ENCODE data around the gene HELZ2. TPM values are rescaled to one million over a fixed set of nuclear protein-coding genes. Genes with fewer than 3 reads are reported as not detected.

Gene HELZ2
- total and polyA plus RNA-seq, 9 donors = 5.8 to 12.4 (median 7.4) TPM

DNA sequence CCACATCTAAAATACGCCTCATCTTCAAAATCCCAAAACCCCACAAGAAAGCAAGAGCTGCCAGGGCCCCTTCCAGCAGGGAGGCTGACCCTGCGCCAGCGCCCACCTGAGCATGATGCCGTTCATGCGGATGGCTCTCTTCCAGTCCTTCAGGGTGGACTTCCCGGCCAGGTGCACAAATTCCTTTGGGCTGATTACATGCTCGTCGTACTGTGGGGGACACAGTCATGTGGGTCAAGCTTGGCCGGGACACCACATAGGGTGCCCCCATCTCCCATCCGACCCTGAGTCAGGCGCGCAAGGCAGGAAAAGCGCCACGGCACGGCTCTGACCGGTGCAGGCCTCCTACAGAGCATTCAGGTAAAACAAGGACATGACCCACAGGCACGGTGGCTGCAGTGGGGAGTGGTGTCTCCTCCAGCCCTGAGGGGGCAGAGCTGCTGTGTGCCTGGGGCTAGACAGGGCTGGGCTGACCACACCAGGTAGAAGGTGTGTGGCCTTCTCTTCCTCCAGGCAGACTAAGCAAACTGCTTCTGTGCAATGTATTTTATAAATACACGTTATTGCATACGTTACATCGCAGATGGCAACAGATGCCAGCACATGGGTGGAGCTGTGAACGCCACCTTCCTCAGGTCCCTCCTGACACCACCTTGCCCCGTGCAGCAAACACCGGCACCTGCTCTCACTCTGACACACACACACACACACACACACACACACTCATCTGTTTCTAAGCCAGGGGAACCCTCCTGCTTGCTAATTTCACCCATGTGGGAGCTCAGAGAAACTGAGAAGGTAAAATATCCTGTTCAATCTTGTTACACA lies 23.8 kb upstream of the HELZ2 start:
- H3K27me3 ChIP-seq (ENCODE audit: control insufficient read depth, insufficient read depth, low read length) = no peaks in the 10 kb centered on the region
- H3K4me1 ChIP-seq (ENCODE audit: control insufficient read depth, insufficient read depth, low read length) = no peaks in the 10 kb centered on the region
- H3K9me3 ChIP-seq (replicated peaks; ENCODE audit: control insufficient read depth, low read depth, low read length) = no peaks in the 10 kb centered on the region
- no peak overlapping the region for H3K27ac ChIP-seq (ENCODE audit: low read length)
- peaks cover 75% of the 10 kb centered on the region for H3K36me3 ChIP-seq (ENCODE audit: control insufficient read depth, insufficient read depth, low read length)
- no peak overlapping the region for H3K4me3 ChIP-seq (ENCODE audit: low read length)
- WGBS (ENCODE audit: insufficient coverage) = 88% methylated on average over 18 of the region's 23 CpGs
- no peak for DNase-seq

GRCh38 chr20:63596423-63596822 lies 22.4 kb upstream of the HELZ2 start:
- DNase-seq = no peak
- peaks cover 76% of the 10 kb centered on the region for H3K36me3 ChIP-seq (ENCODE audit: control insufficient read depth, insufficient read depth, low read length)
- no peak overlapping the region for H3K4me3 ChIP-seq (ENCODE audit: low read length)
- H3K27ac ChIP-seq (ENCODE audit: low read length) = no peak overlapping the region
- 86% methylated on average over 4 of the region's 6 CpGs for WGBS (ENCODE audit: insufficient coverage)
- H3K4me1 ChIP-seq (ENCODE audit: control insufficient read depth, insufficient read depth, low read length) = no peaks in the 10 kb centered on the region
- no peaks in the 10 kb centered on the region for H3K9me3 ChIP-seq (replicated peaks; ENCODE audit: control insufficient read depth, low read depth, low read length)
- no peaks in the 10 kb centered on the region for H3K27me3 ChIP-seq (ENCODE audit: control insufficient read depth, insufficient read depth, low read length)

DNA sequence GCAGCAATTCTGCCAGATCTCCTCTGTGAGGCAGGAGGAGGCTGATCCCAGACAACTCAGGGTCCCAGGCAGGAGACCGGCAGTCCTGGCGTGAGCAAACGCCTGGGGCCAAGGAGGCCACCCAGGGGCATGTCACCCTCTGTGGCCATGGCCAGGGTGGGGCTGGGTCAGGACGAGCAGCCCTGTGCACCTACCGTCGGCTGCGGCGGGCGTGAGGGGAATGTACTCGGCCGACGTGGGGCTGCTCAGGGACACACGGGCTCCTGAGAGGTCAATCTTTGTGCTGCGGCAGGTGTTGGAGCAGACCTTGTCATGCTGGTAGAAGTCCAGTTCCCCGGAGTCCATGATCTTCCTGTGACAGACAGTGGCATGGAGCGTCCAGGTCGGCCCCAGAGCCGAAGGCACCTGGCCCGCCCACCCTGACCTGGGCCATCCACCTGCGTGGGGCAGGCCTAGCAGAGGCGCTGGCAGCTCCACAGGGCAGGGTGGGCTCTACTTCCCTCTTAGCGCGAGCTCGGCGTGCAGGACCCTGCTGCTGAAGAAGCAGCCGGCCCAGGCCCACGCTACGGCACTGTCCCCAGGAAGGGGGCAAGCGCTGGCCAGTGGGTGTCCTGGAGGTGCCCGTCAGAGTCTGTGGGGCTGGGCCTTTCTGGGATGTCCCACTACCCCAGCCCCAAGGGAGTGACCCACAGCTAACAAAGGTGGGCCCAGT lies 21.5 kb upstream of the HELZ2 start:
- H3K9me3 ChIP-seq (replicated peaks; ENCODE audit: control insufficient read depth, low read depth, low read length) = no peaks in the 10 kb centered on the region
- H3K27me3 ChIP-seq (ENCODE audit: control insufficient read depth, insufficient read depth, low read length) = no peaks in the 10 kb centered on the region
- no peak for DNase-seq
- 89% methylated on average over 30 of the region's 30 CpGs for WGBS (ENCODE audit: insufficient coverage)
- peaks cover 78% of the 10 kb centered on the region for H3K36me3 ChIP-seq (ENCODE audit: control insufficient read depth, insufficient read depth, low read length)
- no peak overlapping the region for H3K27ac ChIP-seq (ENCODE audit: low read length)
- no peak overlapping the region for H3K4me3 ChIP-seq (ENCODE audit: low read length)
- no peaks in the 10 kb centered on the region for H3K4me1 ChIP-seq (ENCODE audit: control insufficient read depth, insufficient read depth, low read length)

DNA sequence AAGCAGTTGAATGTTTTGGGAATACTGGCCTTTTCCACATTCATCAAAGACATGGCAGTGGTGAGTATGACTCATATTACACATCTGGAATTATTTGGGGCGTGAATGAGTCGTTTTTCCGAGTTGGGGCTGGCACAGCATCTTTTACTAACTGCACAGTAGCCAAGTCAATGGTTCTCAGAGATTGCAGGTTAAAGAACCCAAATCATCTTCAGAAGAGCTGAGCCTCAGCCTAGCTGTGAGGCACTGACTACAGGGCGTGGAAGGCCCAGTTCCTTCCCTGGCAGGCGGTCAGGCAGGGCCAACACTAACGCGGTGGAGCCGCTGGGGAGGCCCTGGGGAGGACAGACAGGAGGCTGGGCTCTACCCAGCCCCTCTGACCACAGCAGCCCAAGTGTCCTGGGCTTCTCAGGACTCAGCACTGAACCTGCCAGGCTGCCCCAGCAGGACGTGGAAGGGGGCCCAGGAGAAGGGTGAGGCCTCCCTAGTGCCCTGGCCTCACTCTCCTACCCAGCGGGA lies 20.1 kb upstream of the HELZ2 start:
- peak; percentile 62 for DNase-seq
- Histone ChIP-seq H3K27ac (ENCODE audit: low read length) (no peak overlapping the region), H3K4me1 (ENCODE audit: control insufficient read depth, insufficient read depth, low read length) (no peaks in the 10 kb centered on the region), H3K36me3 (ENCODE audit: control insufficient read depth, insufficient read depth, low read length) (peaks cover 85% of the 10 kb centered on the region), H3K4me3 (ENCODE audit: low read length) (no peak overlapping the region), H3K9me3 (replicated peaks; ENCODE audit: control insufficient read depth, low read depth, low read length) (no peaks in the 10 kb centered on the region), H3K27me3 (ENCODE audit: control insufficient read depth, insufficient read depth, low read length) (no peaks in the 10 kb centered on the region)
- 75% methylated on average over 7 of the region's 10 CpGs for WGBS (ENCODE audit: insufficient coverage)

DNA sequence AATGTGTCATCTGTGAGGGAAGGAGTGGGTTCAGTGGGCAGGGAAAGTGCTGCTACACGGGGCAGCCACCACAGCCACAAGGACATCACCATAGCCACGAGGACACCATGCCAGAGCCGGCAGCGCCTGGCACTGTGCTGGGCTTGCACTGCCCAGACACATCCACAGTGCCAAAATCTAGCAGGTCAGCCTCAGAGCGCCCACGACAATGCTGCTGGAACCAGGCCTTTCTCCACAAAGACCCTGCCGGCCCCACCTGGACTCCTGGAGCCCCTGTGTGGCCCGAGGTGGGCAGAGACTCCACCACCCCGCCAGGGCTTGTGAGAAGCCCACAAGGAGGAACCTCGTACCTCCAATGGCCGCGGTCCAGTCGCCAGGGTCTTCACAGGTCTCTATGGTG lies 18.6 kb upstream of the HELZ2 start:
- Histone ChIP-seq H3K9me3 (replicated peaks; ENCODE audit: control insufficient read depth, low read depth, low read length) (no peaks in the 10 kb centered on the region), H3K4me1 (ENCODE audit: control insufficient read depth, insufficient read depth, low read length) (peaks cover 9% of the 10 kb centered on the region), H3K27ac (ENCODE audit: low read length) (no peak overlapping the region), H3K4me3 (ENCODE audit: low read length) (no peak overlapping the region), H3K36me3 (ENCODE audit: control insufficient read depth, insufficient read depth, low read length) (peaks cover 88% of the 10 kb centered on the region), H3K27me3 (ENCODE audit: control insufficient read depth, insufficient read depth, low read length) (no peaks in the 10 kb centered on the region)
- DNase-seq = no peak
- WGBS (ENCODE audit: insufficient coverage) = 92% methylated on average over 8 of the region's 13 CpGs

DNA sequence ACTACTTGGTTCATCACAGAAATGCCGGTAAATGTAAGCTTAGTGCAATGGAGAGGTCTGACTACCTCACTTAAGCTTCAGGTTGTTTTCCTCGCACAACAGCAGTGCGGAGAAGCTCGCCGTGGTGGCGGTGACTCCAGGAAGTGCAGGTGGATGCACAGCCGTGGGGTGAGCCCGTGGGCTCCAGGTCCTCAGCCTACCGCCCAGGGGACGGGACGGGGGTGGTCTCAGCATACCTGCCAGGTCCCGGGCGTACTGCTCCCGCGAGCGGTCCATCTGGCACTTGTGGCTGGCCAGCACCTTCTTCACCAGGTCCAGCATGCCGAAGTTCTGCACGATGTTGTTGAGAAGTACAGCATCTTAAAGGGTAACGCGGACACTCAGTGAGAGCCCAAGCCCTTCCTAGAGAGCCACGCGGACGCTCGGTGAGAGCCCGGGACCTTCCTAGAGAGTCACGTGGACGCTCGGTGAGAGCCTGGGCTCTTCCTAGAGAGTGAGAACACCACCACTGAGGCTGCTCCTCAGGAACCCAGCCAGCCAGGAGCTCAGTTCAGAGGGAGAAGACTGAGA lies 17.8 kb upstream of the HELZ2 start:
- Histone ChIP-seq H3K4me3 (ENCODE audit: low read length) (no peak overlapping the region), H3K9me3 (replicated peaks; ENCODE audit: control insufficient read depth, low read depth, low read length) (no peaks in the 10 kb centered on the region), H3K27ac (ENCODE audit: low read length) (no peak overlapping the region), H3K36me3 (ENCODE audit: control insufficient read depth, insufficient read depth, low read length) (peaks cover 87% of the 10 kb centered on the region), H3K4me1 (ENCODE audit: control insufficient read depth, insufficient read depth, low read length) (peaks cover 10% of the 10 kb centered on the region), H3K27me3 (ENCODE audit: control insufficient read depth, insufficient read depth, low read length) (no peaks in the 10 kb centered on the region)
- DNase-seq = no peak
- 91% methylated on average over 28 of the region's 28 CpGs for WGBS (ENCODE audit: insufficient coverage)

DNA sequence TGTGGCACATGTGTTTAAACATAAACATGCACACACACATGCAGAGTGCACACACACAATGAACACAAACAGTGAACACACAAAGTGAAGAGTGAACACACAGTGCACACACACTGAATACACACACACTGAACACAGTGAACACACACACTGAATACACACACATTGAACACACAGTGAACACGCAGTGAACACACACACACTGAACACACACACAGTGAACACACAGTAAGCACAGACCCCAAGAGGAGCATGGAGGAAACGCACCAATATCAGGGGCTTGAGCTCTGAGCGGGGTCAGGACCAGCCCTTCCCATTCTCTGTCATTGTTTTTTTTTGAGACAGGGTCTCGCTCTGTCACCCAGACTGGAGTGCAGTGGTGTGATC lies 17.1 kb upstream of the HELZ2 start:
- no peaks in the 10 kb centered on the region for H3K9me3 ChIP-seq (replicated peaks; ENCODE audit: control insufficient read depth, low read depth, low read length)
- no peak for DNase-seq
- no peaks in the 10 kb centered on the region for H3K27me3 ChIP-seq (ENCODE audit: control insufficient read depth, insufficient read depth, low read length)
- H3K27ac ChIP-seq (ENCODE audit: low read length) = no peak overlapping the region
- peaks cover 84% of the 10 kb centered on the region for H3K36me3 ChIP-seq (ENCODE audit: control insufficient read depth, insufficient read depth, low read length)
- no peak overlapping the region for H3K4me3 ChIP-seq (ENCODE audit: low read length)
- peaks cover 10% of the 10 kb centered on the region for H3K4me1 ChIP-seq (ENCODE audit: control insufficient read depth, insufficient read depth, low read length)
- WGBS (ENCODE audit: insufficient coverage) = no CpG with 5 or more reads among the region's 4 CpGs

DNA sequence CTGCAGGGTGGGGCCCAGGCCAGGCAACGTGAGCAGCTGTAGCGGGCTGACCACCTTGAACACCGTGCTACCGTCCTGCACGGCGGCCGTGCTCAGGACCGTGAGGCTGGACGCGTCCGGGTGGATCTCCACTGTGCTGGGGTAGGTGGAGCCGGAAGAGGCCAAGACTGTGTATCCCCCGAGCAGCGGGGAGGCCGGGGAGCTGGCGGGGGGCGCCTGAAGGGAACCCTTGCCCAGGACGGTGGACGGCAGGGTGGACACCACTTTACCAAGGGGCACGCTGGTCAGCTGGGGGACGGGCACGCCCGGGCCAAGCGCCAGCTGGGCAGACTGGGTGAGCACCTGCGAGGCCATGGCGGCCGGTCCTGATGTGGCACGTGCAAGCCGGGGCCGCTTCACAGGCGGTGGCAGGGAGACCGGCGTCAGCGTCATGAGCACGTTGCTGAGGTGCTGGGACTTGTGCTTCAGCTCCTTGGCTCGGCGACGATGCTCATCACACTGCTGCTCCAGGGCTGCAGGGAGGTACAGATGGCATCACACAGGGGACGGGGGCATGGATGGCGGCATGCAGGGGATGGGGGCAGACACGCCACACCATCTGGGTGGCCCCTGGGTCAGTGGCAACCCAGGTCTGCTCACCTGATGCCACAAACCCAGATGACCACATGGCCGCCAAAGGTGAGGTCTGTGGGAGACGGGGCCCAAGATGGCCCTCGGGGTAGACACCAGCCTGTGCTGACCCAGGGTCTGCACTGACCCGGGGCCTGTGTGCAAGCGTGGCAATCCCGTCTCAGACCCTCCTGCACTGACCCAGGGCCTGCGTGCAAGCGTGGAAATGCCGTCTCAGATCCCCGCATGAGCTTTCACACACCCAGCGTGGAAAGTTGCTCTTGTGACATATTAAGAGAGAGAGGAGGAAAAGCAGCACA lies 16.4 kb upstream of the HELZ2 start:
- Histone ChIP-seq H3K9me3 (replicated peaks; ENCODE audit: control insufficient read depth, low read depth, low read length) (no peaks in the 10 kb centered on the region), H3K27ac (ENCODE audit: low read length) (no peak overlapping the region), H3K4me1 (ENCODE audit: control insufficient read depth, insufficient read depth, low read length) (peaks cover 10% of the 10 kb centered on the region), H3K27me3 (ENCODE audit: control insufficient read depth, insufficient read depth, low read length) (no peaks in the 10 kb centered on the region), H3K36me3 (ENCODE audit: control insufficient read depth, insufficient read depth, low read length) (peaks cover 78% of the 10 kb centered on the region), H3K4me3 (ENCODE audit: low read length) (no peak overlapping the region)
- DNase-seq = no peak
- WGBS (ENCODE audit: insufficient coverage) = 91% methylated on average over 40 of the region's 52 CpGs

DNA sequence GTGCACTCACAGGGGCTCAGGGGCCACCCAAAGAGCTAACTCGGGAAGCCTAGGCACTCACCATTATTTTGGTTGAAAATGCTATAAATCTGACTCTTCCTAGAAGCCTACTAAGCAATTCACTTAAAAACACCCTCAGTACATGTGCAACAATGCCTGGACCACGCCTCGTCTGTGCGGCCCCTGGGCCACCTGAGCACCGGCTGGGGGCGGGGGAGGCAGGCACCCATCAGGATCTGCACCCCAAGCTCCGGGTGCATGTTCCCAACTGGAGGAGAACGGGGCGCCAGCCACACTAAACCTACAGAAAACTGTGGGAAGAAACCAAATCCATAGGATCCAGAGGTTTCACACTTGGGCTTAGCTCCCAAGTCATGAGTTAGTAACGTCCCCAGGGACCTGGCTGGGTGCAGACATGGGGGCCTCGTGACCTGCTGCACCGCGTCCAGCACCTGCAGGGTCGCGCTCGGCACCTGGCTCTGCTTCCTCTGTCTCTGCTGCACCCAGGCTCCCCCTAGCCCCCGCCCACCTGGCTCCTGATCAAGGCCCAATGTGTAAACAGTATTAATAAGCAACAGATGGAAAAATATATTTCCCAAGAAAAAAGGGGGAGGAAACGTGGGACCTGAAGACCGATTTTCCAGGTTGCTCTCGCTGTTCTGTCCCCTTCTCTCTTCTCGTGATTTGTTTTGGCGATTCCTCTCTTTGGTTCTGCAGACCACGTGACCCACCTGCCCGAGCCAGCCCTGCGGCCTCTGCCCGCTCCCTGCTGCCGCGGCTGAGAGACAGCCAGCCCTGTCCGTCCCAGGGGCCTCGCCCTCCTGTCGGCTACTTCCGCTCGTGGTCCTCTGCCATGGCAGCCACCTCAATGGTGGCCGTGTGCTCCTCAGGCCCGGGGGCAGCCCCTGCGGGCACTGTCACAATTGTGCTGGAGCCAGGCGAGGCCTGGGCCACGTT lies 15.5 kb upstream of the HELZ2 start:
- 72% methylated on average over 21 of the region's 38 CpGs for WGBS (ENCODE audit: insufficient coverage)
- H3K36me3 ChIP-seq (ENCODE audit: control insufficient read depth, insufficient read depth, low read length) = peaks cover 74% of the 10 kb centered on the region
- H3K27me3 ChIP-seq (ENCODE audit: control insufficient read depth, insufficient read depth, low read length) = no peaks in the 10 kb centered on the region

More for the DNA sequence above, 15.5 kb upstream of the HELZ2 start:
- Histone ChIP-seq H3K27ac (ENCODE audit: low read length) (no peak overlapping the region), H3K9me3 (replicated peaks; ENCODE audit: control insufficient read depth, low read depth, low read length) (no peaks in the 10 kb centered on the region), H3K4me1 (ENCODE audit: control insufficient read depth, insufficient read depth, low read length) (peaks cover 10% of the 10 kb centered on the region), H3K4me3 (ENCODE audit: low read length) (no peak overlapping the region)
- DNase-seq = no peak

All from muscle of leg (tissue), 11 donors.